Sciatic nerve (tissue), 2 donors: ENCODE results near the gene DPP4. TPM values are rescaled to one million over a fixed set of nuclear protein-coding genes. Genes with fewer than 3 reads are reported as not detected.

ENCODE experiments used
- ATAC-seq: fragments of 200-7000 bp; cut with Tn5 transposase; one replicate; pipeline ENCODE4 v1.9.1; 2020; ENCODE audit warnings: mild to moderate bottlenecking, moderate library complexity
- DNase-seq: peaks from one replicate; pipeline ENCODE4 v3.0.0-alpha.2; 2020; ENCODE audit warnings: low spot score
- intact Hi-C: fragments of 100-400 bp; cut with DNase I; formaldehyde crosslinking; loops from one replicate; pipeline ENCODE4 v1.14.2; 2022
- total RNA-seq: library from RNA; stranded (reverse); fragmentation: NEBNext Ultra II Directional; extraction: Animal tissue kit (Norgen Biotek cat#: 25700); gene quantifications from one replicate; pipeline ENCODE4 v1.2.1, GENCODE V29; 2021
- donor health status: DM: no; HTN: no; CAD: no.
- donor health status: DM: no; HTN: no; CAD: no.

Gene DPP4
- total RNA-seq, 1 donor from 2014 or later = 11.8 TPM

DNA sequence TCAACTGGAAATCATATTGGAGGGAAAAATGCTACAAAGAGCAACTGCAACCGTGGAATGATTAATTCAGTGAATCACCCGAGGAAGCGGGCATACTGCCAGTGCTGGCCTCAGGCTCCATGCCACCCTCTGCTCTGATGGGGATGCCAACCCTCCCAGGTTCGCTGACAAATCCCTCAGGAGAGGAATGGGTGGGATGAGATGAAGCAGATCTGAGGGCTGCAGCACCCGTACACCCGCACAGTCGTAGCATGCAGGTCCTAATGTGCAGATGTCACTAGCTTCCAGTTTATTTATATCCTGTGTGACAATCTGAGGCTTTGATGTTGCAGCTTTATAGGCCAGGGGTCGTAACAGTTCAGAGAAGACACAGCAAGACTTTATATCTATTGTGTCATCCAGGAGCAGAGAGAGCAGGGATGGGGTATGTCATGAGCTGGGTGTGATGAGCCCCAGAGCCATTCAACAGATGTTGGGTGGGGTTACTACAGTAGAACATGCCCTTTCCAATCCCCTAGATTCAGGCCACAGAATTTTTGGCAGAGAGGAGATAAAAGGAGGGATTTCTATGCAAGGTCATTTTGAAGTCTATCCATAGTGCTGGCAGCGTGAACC is 44.6 kb downstream of the DPP4 start:
- intact Hi-C loops = no loop called here
- peak; percentile 33 for ATAC-seq
- no peak for DNase-seq

GRCh38 chr2:162028511-162028910 is 45.5 kb downstream of the DPP4 start:
- ATAC-seq (no peak), DNase-seq (no peak)
- intact Hi-C loops = no loop called here

DNA sequence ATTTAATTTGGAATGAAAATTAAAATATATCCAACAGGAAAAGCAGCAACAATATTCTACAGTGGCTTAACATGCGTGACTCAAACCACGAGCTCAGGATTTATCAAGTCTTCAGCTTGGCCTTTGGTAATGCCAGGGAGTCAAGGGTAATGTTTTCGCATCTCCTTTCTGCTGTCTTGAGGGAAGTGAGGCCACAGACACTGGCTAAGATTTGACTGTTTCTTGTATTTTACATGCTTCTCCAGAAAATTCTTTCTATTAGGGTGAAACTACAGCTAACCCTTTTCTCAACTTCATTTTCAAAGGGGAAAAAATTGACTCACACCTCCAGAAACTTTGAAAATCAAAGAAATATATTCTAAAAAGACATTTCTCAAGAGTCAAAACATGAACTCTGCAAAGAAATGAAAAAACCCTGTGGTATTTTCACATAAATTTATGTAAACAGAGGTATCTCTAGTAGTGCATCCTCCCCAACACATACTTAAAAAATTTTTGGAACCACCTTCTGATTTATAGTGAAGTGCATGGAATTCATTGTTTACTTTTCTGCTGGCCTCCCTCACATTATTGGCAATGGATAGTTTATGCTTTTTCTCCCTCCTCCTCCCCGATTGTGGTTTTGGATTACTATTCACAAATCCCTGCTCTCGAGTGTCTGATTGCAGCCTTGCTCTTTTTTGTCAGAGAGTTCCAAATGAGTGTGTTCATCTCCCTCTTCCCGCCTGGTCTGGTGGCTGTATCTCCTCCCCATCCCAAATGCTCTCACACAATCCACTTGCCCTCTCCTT is 48.7 kb downstream of the DPP4 start:
- ATAC-seq (peak; percentile 21), DNase-seq (no peak)
- intact Hi-C loops = no loop called here

DNA sequence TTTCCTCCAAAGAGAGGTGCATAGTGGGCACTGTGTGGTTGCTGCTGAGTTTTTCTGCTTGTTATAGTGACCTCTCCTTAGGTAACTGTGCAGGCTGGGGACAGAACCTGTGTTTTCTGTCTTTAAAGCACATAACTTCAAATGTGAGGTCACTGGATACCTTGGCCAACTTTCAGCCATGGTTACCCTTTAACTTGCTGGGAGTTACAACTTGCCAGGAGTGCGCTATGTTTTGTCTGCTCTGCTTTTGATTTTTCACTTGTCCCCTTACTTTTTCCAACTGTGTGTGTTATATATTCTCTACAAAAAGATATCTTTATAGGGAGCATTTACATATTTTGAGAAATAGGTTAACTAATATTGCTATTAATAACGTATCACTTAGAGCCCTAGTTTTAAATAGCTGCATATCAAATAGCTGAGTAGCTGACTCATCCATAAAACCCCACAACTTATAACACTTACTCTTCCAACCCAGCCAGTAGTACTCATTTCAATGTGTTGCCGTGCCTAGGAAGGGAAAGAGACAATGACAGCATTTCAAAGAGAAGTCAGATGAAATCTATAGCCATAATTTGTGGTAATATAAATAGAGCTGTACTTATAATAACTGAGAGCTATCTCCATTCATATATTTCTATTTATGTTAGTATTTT is 51.6 kb downstream of the DPP4 start:
- intact Hi-C loops = no loop called here
- ATAC-seq (no peak), DNase-seq (no peak)

DNA sequence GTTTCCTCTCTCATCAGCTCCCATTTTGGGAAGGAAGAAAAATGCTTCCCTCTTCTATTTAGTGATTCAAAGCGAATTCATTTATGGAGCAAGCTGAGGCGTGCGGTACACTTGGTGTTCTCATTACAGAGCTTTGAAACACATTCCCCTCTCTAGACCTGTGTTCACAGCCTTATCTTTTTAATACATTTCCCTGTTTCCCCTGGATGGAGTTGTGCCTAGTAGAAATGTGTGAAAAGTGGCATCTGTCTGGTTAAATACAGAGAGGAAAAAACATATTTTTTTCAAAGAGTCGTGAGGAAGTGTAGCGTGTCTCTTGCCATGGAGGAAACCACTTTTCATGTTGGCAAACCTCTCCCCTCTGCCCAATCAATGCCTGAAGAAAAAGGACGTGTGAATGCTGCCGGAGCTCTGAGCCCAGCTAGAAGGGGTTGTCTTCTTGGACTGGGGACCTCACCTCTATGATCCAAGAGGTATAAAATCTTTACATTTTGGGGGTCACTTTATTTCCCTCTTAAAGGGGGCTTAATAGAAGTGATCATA is 52.4 kb downstream of the DPP4 start:
- ATAC-seq (no peak), DNase-seq (no peak)
- intact Hi-C loops = no loop called here

- intact Hi-C loops = no loop called here
- no peak for DNase-seq
- no peak for ATAC-seq
These were observed 55.5 kb downstream of the DPP4 start for GRCh38 chr2:162018530-162018929.

GRCh38 chr2:162017233-162017632 is 56.8 kb downstream of the DPP4 start:
- DNase-seq = no peak
- no peak for ATAC-seq
- intact Hi-C loops = no loop called here

DNA sequence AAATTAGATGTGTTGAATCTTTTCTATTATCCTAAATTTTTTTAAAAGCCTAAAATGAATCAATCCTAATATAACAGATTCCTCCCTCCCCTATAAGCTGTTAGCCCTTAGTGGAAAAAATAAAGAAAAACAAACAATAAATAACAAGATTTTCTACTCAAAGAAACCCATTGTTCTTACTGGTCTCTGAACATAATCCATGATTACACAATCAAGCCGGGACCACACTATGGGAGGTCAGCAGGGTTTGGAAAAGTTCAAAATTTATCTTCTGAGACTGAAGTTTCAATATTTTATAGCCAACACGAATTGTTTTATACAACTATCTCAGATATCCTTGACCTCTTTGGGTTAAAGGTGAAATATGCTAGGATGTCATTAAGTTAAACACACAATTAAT is 57.9 kb downstream of the DPP4 start:
- intact Hi-C loops = no loop called here
- no peak for ATAC-seq

DNA sequence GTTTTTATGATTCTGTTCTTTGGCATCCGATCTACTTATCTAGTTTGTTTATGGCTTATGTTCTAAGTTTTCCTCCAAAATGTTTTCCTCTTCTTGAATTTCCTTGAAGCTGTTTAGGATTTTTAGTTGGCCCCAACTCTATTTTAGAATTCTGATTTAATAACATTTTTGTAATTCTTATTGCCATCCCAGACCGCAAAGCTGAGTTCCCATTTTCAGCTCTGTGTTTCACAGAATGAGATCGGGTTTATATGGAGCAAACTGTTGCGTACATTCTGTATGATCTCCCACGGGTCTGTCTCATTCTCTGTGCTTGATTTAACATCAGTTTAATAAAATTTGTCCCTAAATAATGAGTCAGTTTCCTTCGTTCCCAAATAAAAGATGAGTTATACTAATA is 59.3 kb downstream of the DPP4 start:
- DNase-seq (no peak), ATAC-seq (no peak)
- intact Hi-C loops = no loop called here

More for the DNA sequence above, 57.9 kb downstream of the DPP4 start:
- DNase-seq = no peak

DNA sequence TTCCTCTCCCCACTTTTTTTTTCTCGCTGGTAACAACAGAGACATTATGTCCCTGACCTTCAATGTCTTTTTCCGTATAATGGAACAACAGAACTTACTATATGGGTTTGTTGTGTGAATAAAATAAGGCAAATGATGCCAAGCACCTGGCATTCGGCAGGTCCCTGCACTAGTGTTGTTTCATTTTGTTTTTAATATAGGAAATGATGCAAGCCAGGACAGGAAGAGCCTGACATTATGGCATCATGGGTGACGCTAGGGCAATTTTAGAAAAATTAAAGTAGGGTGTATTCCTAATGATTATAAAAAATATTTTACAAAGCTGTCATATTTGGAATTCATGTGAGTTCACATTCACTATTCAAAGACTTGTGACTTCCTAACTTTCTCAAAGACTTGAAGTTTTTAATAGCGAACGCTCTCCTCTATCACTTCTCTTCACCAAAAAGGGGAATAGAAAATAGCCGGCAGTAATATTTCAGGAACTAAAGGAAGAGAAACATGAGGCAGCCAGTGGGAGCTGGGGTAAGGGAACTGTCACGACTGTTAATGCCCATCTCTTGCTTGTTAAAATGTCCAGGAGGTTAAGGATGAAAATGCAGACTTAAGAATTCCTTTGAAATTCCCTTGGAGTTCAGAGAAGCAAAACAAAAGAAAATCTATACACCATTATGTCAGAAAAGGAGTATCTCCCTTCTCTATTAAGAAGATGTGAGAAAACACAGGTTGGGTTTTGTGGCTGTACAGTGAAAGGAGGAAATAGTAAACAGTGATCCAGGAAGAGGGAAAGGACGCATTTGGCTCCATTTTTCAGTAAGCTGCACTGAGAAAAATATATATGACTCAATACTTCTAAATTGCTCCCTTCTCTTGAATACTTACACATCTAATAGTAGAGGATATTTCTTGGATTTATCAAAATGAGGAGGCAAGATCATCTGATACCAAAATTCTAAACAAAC is 60.2 kb downstream of the DPP4 start:
- ATAC-seq = peak; percentile 38
- DNase-seq = no peak
- intact Hi-C loops = no loop called here

- intact Hi-C loops = no loop called here
- ATAC-seq = peak; percentile 50
- no peak for DNase-seq
These were observed 61.4 kb downstream of the DPP4 start for GRCh38 chr2:162012565-162013058.

DNA sequence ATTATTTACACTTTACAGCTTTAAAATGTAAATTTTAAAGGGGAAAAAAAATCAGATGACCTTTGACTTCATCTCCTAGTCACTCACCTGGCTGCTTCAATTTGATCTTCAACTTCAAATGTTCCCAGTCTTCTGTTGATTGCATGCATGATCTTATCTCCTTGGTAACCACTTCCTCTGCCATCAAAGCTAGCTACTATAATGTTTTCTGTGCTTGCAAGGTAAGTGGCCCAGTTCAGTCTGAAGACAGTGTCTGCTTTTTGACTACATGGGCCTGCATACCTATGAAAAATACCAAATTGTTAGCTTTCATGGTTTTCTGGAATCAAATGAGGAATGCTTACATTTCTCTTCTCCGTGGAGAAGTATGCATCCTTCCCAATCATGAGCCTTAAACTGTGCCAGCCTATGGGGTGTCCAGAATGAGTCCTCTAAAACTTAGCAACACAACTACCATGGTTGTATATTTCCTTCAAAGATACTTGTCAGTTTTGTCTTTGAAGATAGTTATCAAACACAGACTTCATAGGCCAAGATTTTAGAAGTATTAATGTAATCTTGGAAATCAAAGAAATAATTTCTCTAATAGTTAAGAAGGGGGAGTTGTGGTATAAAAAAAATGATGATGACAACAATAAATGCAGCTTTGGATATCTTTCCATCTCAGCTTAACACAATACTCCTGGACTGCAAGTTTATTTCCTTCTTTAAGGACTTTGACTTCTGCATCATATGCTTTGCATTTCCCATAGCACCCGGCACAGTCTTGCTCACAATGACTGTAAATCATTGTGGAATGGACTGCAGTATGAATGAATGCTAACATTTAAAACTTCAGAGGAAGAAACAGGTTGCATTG is 62.1 kb downstream of the DPP4 start:
- no peak for ATAC-seq
- DNase-seq = no peak
- intact Hi-C loops = no loop called here

- ATAC-seq (no peak), DNase-seq (no peak)
- intact Hi-C loops = loop anchor here (10.0 kb wide), 1 partner anchor 115 kb away; no protein-coding TSS in a partner anchor
These were observed 64.5 kb downstream of the DPP4 start for GRCh38 chr2:162009543-162009942.

DNA sequence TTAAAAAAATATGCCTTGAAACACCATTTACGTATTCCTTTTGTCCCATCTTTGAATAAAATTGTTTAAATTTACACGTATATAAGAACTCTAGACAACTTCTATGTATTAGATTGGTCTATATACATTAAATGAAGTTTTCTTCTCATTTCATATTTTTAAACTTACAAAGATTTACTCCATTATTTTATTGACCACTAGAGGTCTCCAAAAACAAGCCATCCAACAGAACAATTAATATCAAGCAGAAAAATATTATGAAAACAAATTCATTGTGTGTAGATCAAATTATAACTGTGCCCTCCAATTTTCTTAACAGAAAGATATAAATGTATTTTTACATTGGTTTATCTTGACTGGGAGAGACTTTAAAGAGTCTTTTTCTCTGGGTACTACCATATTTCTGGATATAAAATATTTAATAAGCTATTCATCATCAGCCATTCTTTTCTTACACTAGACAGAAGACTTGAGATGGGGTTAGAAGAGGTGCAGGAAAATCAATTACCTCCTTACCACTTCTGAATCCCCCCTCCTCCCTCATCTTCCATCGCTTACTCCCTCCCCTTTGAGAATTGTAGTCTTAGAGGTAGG is 66.5 kb downstream of the DPP4 start:
- ATAC-seq (no peak), DNase-seq (no peak)
- intact Hi-C loops = loop anchor here (10.0 kb wide), 1 partner anchor 117 kb away; no protein-coding TSS in a partner anchor

- ATAC-seq (no peak), DNase-seq (no peak)
- intact Hi-C loops = loop anchor here (10.0 kb wide), 1 partner anchor 118 kb away; no protein-coding TSS in a partner anchor
These were observed 67.7 kb downstream of the DPP4 start for GRCh38 chr2:162006337-162006736.

DNA sequence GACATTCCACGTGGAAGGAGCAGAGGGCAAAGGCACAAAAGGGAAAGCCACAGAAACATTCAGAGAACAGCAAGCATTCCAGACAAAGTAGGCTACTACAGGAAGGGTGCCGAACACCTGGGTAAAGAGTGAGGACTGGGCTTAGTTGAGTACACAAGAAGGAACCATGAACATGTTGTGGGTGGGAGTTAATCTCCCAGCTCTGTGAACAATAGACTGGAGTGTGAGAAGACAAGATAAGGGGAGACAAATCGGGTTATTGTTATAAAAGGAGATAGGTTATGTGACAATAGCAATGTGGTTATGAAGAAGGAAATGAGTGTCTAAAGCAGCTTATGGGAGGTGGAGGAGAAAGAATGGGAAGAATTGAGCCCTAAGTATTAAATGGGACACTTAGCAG is 70.0 kb downstream of the DPP4 start:
- ATAC-seq (no peak), DNase-seq (no peak)
- intact Hi-C loops = loop anchor here (10.0 kb wide), 1 partner anchor 121 kb away; no protein-coding TSS in a partner anchor

GRCh38 chr2:162002623-162003235 is 71.3 kb downstream of the DPP4 start:
- ATAC-seq = no peak
- DNase-seq = no peak
- intact Hi-C loops = loop anchor here (10.0 kb wide), 1 partner anchor 122 kb away; no protein-coding TSS in a partner anchor
